ENCODE data around the gene RBFA.

RBFA gene

DNA sequence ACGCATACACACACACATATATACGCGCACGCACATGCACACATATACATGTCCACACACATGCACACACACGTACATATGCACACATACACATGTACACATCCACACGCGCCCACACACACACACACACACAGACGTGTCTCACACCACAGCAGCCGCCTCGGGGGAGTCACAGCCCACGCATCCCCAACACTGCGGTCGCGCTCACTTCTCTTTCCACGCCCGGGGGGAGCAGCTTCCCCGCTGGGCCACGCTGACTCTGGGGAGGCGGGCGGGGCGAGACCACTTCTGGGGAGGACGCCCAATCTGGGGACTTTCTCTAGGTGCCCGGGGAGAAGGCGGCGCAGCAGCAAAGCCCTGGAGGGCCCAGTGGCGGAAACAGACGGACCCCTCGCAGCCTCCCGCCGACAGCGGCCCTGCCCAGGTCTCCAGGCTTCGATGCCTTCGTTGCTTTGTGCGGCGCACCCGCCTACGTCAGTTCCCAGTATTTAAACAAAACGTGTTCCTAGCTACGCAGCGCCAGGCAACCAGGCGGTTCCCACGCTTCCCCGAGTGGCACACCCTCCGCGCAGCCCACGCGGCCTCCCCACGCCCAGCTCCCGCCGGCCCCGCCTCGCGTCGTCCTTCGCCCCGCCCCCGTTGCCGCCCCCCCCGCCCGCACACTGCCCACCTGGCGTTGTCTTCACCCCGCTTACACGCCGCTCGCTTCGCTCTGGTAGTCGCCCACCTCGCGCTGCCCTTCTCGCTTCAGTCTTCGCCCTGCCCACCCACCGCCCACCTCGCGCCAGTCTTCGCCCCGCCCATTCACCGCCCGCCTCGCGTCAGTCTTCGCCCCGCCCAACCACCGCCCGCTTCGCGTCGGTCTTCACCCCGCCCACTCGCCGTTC is 810 bp upstream of the RBFA start:
- DNase-seq, result no peak

DNA sequence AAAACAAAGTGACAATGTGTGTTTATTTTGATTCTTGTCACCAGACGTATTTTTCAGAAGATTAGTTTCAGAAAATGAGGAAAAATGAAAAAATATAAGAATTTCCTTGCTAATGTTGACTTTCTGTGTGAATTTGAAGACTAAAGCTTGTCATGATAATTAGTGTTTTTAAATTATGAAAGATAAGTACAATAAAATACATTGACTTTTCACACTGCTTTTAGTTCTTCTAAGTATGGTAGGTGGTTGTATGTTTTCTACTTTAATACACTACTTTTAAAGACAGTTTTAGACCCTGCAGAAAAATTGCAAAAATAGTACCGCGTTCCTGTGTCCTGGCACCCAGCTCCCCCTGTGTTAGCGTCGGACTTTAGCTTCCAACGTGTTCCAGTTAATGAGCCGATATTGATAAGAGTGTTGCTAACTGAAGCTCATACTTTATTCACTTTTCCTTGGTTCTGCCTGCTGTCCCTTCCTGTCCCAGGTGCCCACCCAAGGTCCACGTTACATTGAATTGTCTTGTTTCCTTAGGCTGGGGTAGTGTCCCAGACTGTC is 695 bp downstream of the RBFA start:
- no peak for DNase-seq

- no peak for DNase-seq
Measured at GRCh38 chr18:80035997-80036396, 1.8 kb downstream of the RBFA start.

GRCh38 chr18:80037300-80037699 is 3.1 kb downstream of the RBFA start:
- no peak for DNase-seq

GRCh38 chr18:80037869-80038630 is 3.8 kb downstream of the RBFA start:
- no peak for DNase-seq

DNA sequence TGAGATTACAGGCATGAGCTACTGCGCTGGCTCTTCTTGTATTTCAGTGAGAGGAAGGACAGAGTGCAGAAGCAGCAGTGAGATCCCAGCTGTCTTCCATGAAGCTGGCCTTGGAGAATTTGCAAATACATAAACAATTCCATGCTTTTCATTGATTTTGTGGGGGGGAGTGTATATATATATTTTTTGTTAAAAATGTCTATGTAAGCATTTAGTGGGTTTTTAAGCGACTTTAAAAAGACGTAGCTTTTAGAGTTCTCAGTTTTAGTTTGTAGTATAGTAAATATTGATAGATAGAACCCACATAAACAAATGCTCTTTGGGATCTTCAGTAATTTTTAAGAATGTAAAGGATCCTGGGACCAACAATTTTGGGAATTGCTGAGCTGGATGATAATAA is 6.3 kb downstream of the RBFA start:
- no peak for DNase-seq

GRCh38 chr18:80041424-80041823 is 7.2 kb downstream of the RBFA start:
- no peak for DNase-seq

DNA sequence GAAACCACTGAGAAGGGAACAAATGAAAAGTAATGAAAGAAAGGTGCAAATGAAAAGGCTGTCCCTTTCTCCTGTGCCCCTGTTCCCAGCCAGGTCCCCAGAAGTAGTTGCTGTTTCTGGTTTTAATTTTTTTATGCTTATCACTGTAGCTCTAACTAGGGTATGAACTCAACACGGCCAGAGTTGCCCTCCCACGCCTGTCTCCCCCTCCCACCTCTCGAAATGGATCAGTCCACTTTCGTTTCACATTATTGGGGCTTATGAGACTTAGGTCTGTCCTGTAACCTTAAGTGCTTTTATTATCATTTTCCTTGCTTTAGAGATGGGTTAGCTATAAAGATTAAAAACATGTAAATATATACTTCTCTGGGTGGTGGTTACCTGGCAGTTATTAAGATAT is 8.6 kb downstream of the RBFA start:
- DNase-seq, result no peak

DNA sequence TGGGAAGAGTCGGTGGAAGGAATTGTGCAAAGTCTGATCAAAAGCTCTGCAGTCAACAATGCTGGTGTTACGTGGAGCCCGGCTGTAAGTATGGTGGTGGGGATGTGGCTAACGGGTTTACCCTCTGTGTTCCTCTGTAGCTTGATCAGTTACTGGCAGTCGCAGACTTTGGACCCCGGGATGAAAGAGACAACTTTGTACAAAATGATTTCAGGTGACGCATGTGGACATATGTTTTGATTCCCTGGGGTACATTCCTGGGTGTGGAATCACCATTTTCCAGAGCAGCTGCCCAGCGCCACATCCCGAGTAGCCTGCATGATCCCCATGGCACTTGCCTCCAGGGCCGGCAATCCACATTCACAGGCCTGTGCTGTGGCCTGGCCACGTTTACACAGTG is 9.8 kb downstream of the RBFA start:
- DNase-seq, result no peak

GRCh38 chr18:80046011-80046410 is 11.8 kb downstream of the RBFA start:
- DNase-seq, result no peak

DNA sequence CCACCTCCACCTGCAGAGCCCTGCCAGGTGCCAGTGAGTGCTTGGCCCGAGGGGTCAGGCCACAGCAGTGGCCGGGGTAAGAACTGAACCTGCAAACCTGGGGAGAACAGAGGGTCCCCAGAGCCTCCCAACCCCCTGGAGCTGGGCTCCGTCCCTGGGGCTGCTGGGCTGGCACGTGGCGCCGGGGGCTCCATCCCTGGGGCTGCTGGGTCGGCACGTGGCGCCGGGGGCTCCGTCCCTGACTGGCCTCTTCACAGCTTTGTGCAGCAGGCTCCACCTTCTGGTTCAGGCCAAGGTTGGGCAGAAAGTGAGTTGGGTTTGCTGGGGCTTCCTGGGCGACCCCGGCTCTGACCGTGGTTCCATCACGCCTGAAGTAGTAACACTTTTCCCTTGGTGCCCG is 12.2 kb downstream of the RBFA start:
- DNase-seq, result no peak

GRCh38 chr18:80046961-80047541 is 12.8 kb downstream of the RBFA start:
- no peak for DNase-seq

GRCh38 chr18:80050797-80051196 is 16.6 kb downstream of the RBFA start:
- DNase-seq, result no peak

GRCh38 chr18:80056095-80056494 is 21.9 kb downstream of the RBFA start:
- no peak for DNase-seq

- no peak for DNase-seq
Measured at GRCh38 chr18:80059945-80060344, 25.7 kb downstream of the RBFA start.

GRCh38 chr18:80065705-80066104 is 31.5 kb downstream of the RBFA start:
- no peak for DNase-seq

DNA sequence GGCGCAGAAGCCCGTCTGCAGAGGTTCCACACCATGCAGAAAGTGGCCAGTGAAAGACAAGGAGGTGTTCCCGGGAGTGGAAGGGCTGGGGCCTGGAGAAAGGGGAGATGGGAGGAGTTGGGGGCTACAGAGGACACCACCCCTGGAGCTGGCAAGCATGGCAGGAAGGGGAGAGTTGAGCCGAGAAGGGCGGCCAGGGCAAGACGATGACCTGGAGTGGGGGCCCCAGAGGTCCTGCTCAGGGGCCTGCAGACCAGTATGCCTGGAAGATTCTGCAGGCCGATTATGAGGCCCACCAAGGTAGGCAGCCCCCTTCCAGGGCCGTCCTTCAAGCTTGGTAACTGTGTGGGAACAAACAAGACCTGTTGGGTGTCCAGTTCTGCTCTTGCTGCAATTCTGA is 33.1 kb downstream of the RBFA start:
- no peak for DNase-seq

- no peak for DNase-seq
Measured at GRCh38 chr18:80067897-80068296, 33.7 kb downstream of the RBFA start.

DNA sequence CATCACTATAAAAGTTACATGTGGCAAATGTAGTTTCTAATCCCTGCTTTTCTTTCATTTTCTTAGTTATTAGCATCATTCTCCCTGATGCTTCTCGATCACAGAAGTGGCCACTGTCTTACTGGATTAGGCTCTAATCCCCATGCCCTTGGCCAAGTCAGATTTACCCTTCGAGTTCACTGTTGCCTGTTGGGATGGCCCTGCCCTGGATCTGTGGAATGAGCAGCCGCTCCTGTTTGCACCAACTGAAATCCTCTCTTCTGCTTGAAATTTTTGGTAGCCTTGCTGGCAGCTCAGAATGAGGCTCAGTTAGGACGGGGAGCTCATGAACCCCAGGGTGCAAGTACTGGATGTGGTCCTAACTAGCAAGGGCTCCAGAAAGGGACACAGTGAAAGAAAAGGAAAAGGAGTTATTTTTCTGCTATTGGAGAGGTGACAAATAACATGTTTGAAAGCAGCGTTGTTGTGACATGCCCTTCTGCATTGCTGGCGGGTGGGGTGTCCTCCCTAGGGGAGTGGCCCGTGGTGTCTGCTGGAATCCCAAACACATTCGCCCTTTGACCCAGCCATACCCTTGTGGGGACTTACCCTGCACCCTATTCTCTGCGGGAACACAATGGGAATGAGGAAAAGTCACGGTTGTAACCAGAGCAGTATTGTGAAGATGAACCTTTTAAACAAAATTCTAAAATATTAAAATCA is 34.5 kb downstream of the RBFA start:
- DNase-seq, result no peak

- no peak for DNase-seq
Measured at GRCh38 chr18:80070825-80071224, 36.6 kb downstream of the RBFA start.

DNA sequence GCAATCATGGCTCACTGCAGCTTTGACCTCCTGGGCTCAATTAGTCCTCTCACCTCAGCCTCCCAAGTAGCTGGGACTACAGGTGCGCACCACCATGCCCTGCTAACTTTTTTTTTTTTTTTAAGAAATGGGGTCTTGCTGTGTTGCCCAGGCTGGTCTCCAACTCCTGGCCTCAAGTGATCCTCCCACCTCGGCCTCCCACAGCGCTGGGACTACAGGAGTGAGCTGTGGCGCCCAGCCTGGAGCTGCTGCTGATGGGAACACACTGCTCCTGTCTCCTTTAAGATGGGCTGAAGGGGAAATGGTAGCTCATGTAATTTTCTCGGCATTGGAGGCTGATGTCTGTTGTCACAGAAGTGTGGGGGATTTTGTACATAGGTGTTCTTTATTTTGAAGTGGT is 39.9 kb downstream of the RBFA start:
- no peak for DNase-seq

- no peak for DNase-seq
Measured at GRCh38 chr18:80074697-80075096, 40.5 kb downstream of the RBFA start.

DNA sequence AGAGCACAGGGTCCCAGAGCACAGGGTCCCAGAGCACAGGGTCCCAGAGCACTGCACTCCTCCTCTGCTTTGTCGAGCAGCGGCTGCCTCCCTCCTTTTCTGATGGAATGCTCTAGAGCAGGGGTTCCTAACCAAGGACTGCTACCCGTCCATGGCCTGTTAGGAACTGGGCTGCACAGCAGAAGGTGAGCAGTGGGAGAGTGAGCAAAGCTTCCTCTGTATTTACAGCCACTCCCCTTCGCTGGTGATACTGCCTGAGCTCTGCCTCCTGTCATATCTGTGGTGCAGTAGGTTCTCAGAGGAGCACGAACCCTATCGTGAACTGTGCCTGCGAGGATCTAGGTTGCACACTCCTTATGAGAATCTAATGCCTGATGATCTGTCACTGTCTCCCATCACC is 41.7 kb downstream of the RBFA start:
- DNase-seq, result no peak

Data from fibroblast of skin of abdomen (primary cell).